ENCODE measurements around the gene ADD1. TPM values are rescaled to one million over a fixed set of nuclear protein-coding genes. Genes with fewer than 3 reads are reported as not detected.
A peak's percentile ranks its signal among the peaks of the same experiment; 100 is the strongest.

The ADD1 gene
- total RNA-seq, 2 experiments from 2014 or later = 261 to 276 TPM

GRCh38 chr4:2869659-2870058 lies 26.0 kb downstream of the ADD1 start:
- H3K9me3 Mint-ChIP-seq = no peaks in the 10 kb centered on the region
- H3K27ac Mint-ChIP-seq = no peak overlapping the region
- H3K4me3 Mint-ChIP-seq = no peak overlapping the region
- POLR2A ChIA-PET = no interaction called here
- no peaks in the 10 kb centered on the region for H3K27me3 Mint-ChIP-seq
- DNase-seq = no peak
- peaks cover 26% of the 10 kb centered on the region for H3K4me1 Mint-ChIP-seq
- no peak for ATAC-seq (ENCODE audit: low read depth)
- peaks cover 11% of the 10 kb centered on the region for H3K36me3 Mint-ChIP-seq

GRCh38 chr4:2870082-2870481 lies 26.4 kb downstream of the ADD1 start:
- peaks cover 24% of the 10 kb centered on the region for H3K4me1 Mint-ChIP-seq
- H3K27me3 Mint-ChIP-seq = no peaks in the 10 kb centered on the region
- POLR2A ChIA-PET = no interaction called here
- ATAC-seq (ENCODE audit: low read depth) (no peak), DNase-seq (no peak)
- no peak overlapping the region for H3K27ac Mint-ChIP-seq
- H3K36me3 Mint-ChIP-seq = peaks cover 11% of the 10 kb centered on the region
- H3K9me3 Mint-ChIP-seq = no peaks in the 10 kb centered on the region
- H3K4me3 Mint-ChIP-seq = no peak overlapping the region

- Mint-ChIP-seq H3K4me3 (no peak overlapping the region), H3K36me3 (peaks cover 20% of the 10 kb centered on the region), H3K27ac (peak overlapping the region; percentile 83), H3K4me1 (peaks cover 30% of the 10 kb centered on the region), H3K27me3 (no peaks in the 10 kb centered on the region), H3K9me3 (no peaks in the 10 kb centered on the region)
- POLR2A ChIA-PET = interaction anchor here (0.8 kb wide), 1 partner anchor 24 kb away, joined by 3 read pairs; no protein-coding TSS in a partner anchor
- ATAC-seq (ENCODE audit: low read depth) (no peak), DNase-seq (no peak)
Measured at GRCh38 chr4:2871466-2871865, 27.8 kb downstream of the ADD1 start.

- Mint-ChIP-seq H3K4me3 (peak overlapping the region; percentile 55), H3K9me3 (no peaks in the 10 kb centered on the region), H3K27ac (peak overlapping the region; percentile 83), H3K4me1 (peaks cover 29% of the 10 kb centered on the region), H3K36me3 (peaks cover 20% of the 10 kb centered on the region), H3K27me3 (no peaks in the 10 kb centered on the region)
- ATAC-seq (ENCODE audit: low read depth) (peak; percentile 71), DNase-seq (no peak)
- POLR2A ChIA-PET = interaction anchor here (0.5 to 0.8 kb wide), 2 partner anchors 23 to 107 kb away, joined by 3 read pairs; no protein-coding TSS in a partner anchor
Measured at GRCh38 chr4:2871911-2872310, 28.3 kb downstream of the ADD1 start.

- H3K36me3 Mint-ChIP-seq = peaks cover 29% of the 10 kb centered on the region
- POLR2A ChIA-PET = no interaction called here
- DNase-seq = no peak
- no peak for ATAC-seq (ENCODE audit: low read depth)
- peaks cover 30% of the 10 kb centered on the region for H3K4me1 Mint-ChIP-seq
- no peaks in the 10 kb centered on the region for H3K9me3 Mint-ChIP-seq
- H3K4me3 Mint-ChIP-seq = no peak overlapping the region
- H3K27ac Mint-ChIP-seq = no peak overlapping the region
- H3K27me3 Mint-ChIP-seq = no peaks in the 10 kb centered on the region
Measured at GRCh38 chr4:2873329-2873728, 29.7 kb downstream of the ADD1 start.

- Mint-ChIP-seq H3K4me3 (no peak overlapping the region), H3K4me1 (peaks cover 37% of the 10 kb centered on the region), H3K36me3 (peaks cover 30% of the 10 kb centered on the region), H3K27ac (no peak overlapping the region), H3K27me3 (no peaks in the 10 kb centered on the region), H3K9me3 (no peaks in the 10 kb centered on the region)
- POLR2A ChIA-PET = no interaction called here
- DNase-seq (no peak), ATAC-seq (ENCODE audit: low read depth) (no peak)
Measured at GRCh38 chr4:2874861-2875260, 31.2 kb downstream of the ADD1 start.

- Mint-ChIP-seq H3K4me3 (no peak overlapping the region), H3K36me3 (peaks cover 32% of the 10 kb centered on the region), H3K27me3 (no peaks in the 10 kb centered on the region), H3K4me1 (peaks cover 35% of the 10 kb centered on the region), H3K27ac (no peak overlapping the region), H3K9me3 (no peaks in the 10 kb centered on the region)
- no peak for ATAC-seq (ENCODE audit: low read depth)
- POLR2A ChIA-PET = interaction anchor here (0.5 kb wide), 1 partner anchor 178 kb away, joined by 3 read pairs; no protein-coding TSS in a partner anchor
- no peak for DNase-seq
Measured at GRCh38 chr4:2875556-2875955, 31.9 kb downstream of the ADD1 start.

- Mint-ChIP-seq H3K27me3 (no peaks in the 10 kb centered on the region), H3K36me3 (peaks cover 28% of the 10 kb centered on the region), H3K4me3 (no peak overlapping the region), H3K9me3 (no peaks in the 10 kb centered on the region), H3K27ac (no peak overlapping the region), H3K4me1 (peaks cover 25% of the 10 kb centered on the region)
- POLR2A ChIA-PET = no interaction called here
- ATAC-seq (ENCODE audit: low read depth) (no peak), DNase-seq (no peak)
Measured at GRCh38 chr4:2878346-2878745, 34.7 kb downstream of the ADD1 start.

GRCh38 chr4:2879026-2879425 lies 35.4 kb downstream of the ADD1 start:
- H3K4me1 Mint-ChIP-seq = peaks cover 24% of the 10 kb centered on the region
- no peak overlapping the region for H3K27ac Mint-ChIP-seq
- no peak overlapping the region for H3K4me3 Mint-ChIP-seq
- H3K9me3 Mint-ChIP-seq = no peaks in the 10 kb centered on the region
- no peaks in the 10 kb centered on the region for H3K27me3 Mint-ChIP-seq
- H3K36me3 Mint-ChIP-seq = peaks cover 28% of the 10 kb centered on the region
- POLR2A ChIA-PET = no interaction called here
- no peak for ATAC-seq (ENCODE audit: low read depth)
- no peak for DNase-seq

GRCh38 chr4:2881431-2881830 lies 37.8 kb downstream of the ADD1 start:
- DNase-seq (no peak), ATAC-seq (ENCODE audit: low read depth) (no peak)
- Mint-ChIP-seq H3K36me3 (peaks cover 27% of the 10 kb centered on the region), H3K27ac (no peak overlapping the region), H3K4me1 (peaks cover 19% of the 10 kb centered on the region), H3K9me3 (no peaks in the 10 kb centered on the region), H3K27me3 (no peaks in the 10 kb centered on the region), H3K4me3 (no peak overlapping the region)
- POLR2A ChIA-PET = no interaction called here

- H3K27ac Mint-ChIP-seq = no peak overlapping the region
- H3K9me3 Mint-ChIP-seq = no peaks in the 10 kb centered on the region
- POLR2A ChIA-PET = no interaction called here
- ATAC-seq (ENCODE audit: low read depth) (no peak), DNase-seq (no peak)
- peaks cover 27% of the 10 kb centered on the region for H3K36me3 Mint-ChIP-seq
- H3K4me3 Mint-ChIP-seq = no peak overlapping the region
- no peaks in the 10 kb centered on the region for H3K27me3 Mint-ChIP-seq
- H3K4me1 Mint-ChIP-seq = peaks cover 16% of the 10 kb centered on the region
Measured at GRCh38 chr4:2882341-2882740, 38.7 kb downstream of the ADD1 start.

GRCh38 chr4:2886161-2886560 lies 42.5 kb downstream of the ADD1 start:
- DNase-seq = no peak
- Mint-ChIP-seq H3K27me3 (no peaks in the 10 kb centered on the region), H3K27ac (no peak overlapping the region), H3K4me3 (no peak overlapping the region), H3K9me3 (no peaks in the 10 kb centered on the region), H3K36me3 (peaks cover 18% of the 10 kb centered on the region), H3K4me1 (peaks cover 6% of the 10 kb centered on the region)
- ATAC-seq (ENCODE audit: low read depth) = no peak
- POLR2A ChIA-PET = no interaction called here

- POLR2A ChIA-PET = no interaction called here
- Mint-ChIP-seq H3K27me3 (no peaks in the 10 kb centered on the region), H3K27ac (no peak overlapping the region), H3K4me1 (peaks cover 6% of the 10 kb centered on the region), H3K9me3 (no peaks in the 10 kb centered on the region), H3K36me3 (peaks cover 19% of the 10 kb centered on the region), H3K4me3 (no peak overlapping the region)
- no peak for DNase-seq
- ATAC-seq (ENCODE audit: low read depth) = no peak
Measured at GRCh38 chr4:2886622-2887021, 43.0 kb downstream of the ADD1 start.

- Mint-ChIP-seq H3K4me1 (peaks cover 6% of the 10 kb centered on the region), H3K4me3 (no peak overlapping the region), H3K36me3 (peaks cover 20% of the 10 kb centered on the region), H3K27ac (no peak overlapping the region), H3K27me3 (no peaks in the 10 kb centered on the region), H3K9me3 (no peaks in the 10 kb centered on the region)
- ATAC-seq (ENCODE audit: low read depth) = no peak
- POLR2A ChIA-PET = no interaction called here
- DNase-seq = no peak
Measured at GRCh38 chr4:2887343-2887742, 43.7 kb downstream of the ADD1 start.

- ATAC-seq (ENCODE audit: low read depth) (no peak), DNase-seq (no peak)
- Mint-ChIP-seq H3K9me3 (no peaks in the 10 kb centered on the region), H3K4me1 (peaks cover 6% of the 10 kb centered on the region), H3K36me3 (peaks cover 19% of the 10 kb centered on the region), H3K27ac (no peak overlapping the region), H3K4me3 (no peak overlapping the region), H3K27me3 (no peaks in the 10 kb centered on the region)
- POLR2A ChIA-PET = no interaction called here
Measured at GRCh38 chr4:2888886-2889285, 45.2 kb downstream of the ADD1 start.
